Activated T-helper 1 cell treated with Interleukin-2 at 50 U/mL for 16 hours (primary cell): ENCODE data around the gene DPH6.
"Not testable (repeated sequence)": the region's sequence is repeated elsewhere in the genome, so short reads cannot be mapped to it uniquely, and the experiment has no call there.

Experiments used
- DNase-seq: peaks from one replicate; pipeline ENCODE4 v3.0.0-alpha.2; 2020; ENCODE audit warnings: low read depth

Gene DPH6

GRCh38 chr15:35485411-35485810 lies 60.6 kb downstream of the DPH6 start:
- DNase-seq = no peak

DNA sequence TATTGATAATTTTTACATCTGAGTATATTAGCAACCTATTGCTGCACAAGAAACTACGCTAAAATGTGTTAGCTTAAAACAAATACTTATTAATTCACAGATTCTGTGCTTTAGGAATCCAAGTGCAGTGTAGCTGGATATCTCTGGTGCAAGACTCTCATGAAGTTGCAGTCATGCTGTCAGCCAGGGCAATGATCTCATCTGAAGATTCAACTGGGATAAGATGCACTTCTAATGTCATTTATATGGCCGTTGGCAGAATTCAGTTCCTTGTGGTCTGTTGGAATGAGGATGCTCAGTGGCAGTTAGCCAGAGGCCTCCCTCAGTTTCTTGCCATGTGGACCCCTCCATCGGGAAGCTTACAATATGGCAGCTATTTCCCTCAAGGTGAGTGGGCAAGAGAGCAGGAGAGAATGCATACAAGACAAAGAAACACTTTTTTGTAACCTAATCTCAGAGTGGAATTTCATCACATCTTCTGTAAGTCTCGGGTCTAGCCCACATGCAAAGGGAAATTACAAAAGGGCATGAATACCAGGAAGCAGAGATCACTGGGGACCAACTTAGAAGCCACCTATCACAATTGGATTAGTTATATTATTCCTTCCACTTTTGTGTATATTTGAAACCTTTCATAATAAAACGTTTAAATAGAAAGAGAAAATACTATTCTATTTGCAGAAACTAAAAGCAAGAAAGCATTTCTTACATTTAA lies 61.6 kb downstream of the DPH6 start:
- DNase-seq = no peak

DNA sequence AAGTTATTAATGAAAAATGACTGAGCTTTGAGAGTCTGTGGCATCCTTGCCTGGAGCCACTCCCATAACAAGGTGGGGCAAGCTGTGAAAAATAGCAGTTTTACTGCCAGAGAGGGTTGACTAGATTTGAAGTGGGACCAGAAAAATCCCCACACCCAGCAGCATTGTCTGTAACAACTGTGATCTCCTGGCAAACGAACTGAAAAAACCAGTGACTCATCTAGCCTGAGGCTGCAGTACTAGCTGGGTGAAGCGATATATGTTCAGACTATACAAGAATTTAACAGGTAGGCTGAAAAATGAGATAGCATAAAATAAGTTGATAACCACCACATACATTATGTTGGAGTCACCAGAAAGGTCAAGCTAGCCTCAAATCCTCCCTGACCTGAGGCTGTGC lies 64.0 kb downstream of the DPH6 start:
- DNase-seq = no peak

DNA sequence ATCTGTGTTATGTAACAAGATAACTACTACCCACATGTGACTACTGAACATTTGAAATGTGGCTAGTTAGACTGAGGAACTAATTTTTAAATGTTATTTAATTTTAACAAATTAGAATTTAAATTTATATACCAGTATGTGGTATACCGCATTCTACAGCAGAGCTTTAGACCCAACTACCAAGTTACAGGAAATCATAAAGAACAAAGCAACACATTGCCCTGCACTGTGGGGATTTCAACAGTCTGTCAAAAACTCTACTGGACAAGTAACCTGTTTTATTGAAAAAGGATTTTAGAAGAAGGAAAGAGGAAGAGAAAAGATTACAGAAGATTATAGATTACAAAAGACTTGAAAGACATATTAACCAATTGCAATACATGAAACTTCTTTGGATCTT lies 64.9 kb downstream of the DPH6 start:
- no peak for DNase-seq

- DNase-seq = no peak
Measured at GRCh38 chr15:35479423-35479822, 66.5 kb downstream of the DPH6 start.

GRCh38 chr15:35477312-35478262 lies 68.4 kb downstream of the DPH6 start:
- DNase-seq = no peak

- DNase-seq = no peak
Measured at GRCh38 chr15:35471024-35471423, 74.9 kb downstream of the DPH6 start.

- no peak for DNase-seq
Measured at GRCh38 chr15:35470441-35470840, 75.5 kb downstream of the DPH6 start.

GRCh38 chr15:35466476-35466875 lies 79.5 kb downstream of the DPH6 start:
- no peak for DNase-seq

DNA sequence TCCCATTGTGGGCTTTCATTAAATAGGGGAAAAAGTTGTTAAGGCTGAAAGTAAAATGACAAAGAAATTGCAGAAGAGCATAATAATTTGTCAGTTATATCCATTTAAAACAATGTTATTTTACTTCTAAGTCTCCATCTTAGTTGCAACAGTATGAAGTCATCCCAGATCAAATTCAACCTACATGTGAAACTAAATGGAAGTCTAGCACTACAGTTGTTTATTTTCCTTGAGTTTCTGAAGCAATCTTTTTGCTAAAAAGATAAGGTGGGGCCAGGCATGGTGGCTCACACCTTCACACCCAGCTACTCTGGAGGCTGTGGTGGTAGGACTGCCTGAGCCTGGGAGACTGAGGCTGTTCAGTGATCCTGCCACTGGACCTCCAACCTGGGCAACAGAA lies 80.2 kb downstream of the DPH6 start:
- no peak for DNase-seq

DNA sequence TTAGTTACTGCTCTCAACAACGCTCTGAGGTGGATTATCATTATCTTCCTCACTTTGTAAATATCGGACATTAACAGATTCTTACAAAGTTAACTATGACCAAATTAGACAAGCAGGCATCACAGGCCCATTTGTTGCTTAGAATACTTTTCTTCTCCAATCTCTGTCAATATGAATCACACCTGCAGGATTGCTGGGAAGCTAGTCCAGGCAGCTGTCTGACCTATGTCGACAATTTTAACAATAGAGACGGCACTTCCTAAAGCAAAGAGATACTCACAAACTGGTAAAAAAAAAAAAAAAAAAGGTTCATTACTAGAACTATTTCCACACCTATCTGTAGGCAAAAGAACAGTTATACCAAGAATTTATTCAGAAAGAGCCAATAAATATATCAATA lies 85.3 kb downstream of the DPH6 start:
- no peak for DNase-seq

- DNase-seq = no peak
Measured at GRCh38 chr15:35458176-35458856, 87.6 kb downstream of the DPH6 start.

GRCh38 chr15:35455201-35455600 lies 90.8 kb downstream of the DPH6 start:
- no peak for DNase-seq

GRCh38 chr15:35450492-35450891 lies 95.5 kb downstream of the DPH6 start:
- DNase-seq = no peak

DNA sequence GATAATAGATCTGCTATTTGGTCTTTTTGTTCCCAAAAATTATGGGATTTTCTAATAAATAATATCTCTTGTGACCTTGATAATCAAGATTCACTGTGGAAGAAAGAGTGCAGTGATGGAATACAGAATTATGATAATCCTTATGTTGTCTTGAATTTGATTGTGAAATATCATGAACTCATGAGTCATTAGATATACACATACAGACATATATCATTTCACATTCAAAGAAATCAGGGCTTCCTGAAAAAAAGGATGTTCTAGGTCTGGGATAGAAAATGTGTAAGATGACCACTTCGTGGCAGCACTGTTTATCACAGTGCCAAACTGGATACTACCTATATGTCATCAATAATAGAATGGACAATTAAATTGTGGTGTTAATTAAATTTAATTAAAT lies 97.7 kb downstream of the DPH6 start:
- DNase-seq = no peak

- DNase-seq = no peak
Measured at GRCh38 chr15:35445891-35446290, 100.1 kb downstream of the DPH6 start.

DNA sequence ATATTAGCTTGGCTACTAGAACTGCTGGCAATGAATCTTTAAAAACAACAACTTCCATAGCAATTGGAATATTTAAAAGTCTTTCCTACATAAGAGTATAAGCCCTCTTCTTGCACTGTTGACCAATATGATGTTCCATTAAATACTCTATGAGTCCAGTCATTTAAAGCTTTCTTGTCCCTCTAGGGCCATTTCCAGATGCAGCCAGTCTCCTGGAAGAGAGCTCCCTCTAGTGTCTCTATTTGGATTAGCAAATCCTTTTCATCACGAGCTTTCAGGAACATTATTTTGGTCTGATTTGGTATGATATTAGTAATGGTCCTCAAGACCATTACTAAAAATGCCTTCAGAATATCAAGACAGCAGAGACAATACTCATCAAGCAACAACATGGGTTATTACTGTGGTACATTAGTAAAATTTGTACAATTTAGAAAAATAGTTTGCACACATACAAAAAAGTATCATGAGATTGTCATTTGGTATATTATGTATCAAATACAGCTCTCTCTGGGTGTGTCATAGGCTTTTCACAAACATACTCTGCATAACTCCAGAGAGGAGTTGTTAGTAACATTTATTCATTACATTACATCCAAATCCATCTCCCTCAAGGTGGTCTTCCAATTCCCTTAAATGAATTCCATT lies 101.3 kb downstream of the DPH6 start:
- no peak for DNase-seq

GRCh38 chr15:35443376-35443775 lies 102.6 kb downstream of the DPH6 start:
- DNase-seq = no peak

GRCh38 chr15:35442742-35443141 lies 103.2 kb downstream of the DPH6 start:
- DNase-seq = no peak

DNA sequence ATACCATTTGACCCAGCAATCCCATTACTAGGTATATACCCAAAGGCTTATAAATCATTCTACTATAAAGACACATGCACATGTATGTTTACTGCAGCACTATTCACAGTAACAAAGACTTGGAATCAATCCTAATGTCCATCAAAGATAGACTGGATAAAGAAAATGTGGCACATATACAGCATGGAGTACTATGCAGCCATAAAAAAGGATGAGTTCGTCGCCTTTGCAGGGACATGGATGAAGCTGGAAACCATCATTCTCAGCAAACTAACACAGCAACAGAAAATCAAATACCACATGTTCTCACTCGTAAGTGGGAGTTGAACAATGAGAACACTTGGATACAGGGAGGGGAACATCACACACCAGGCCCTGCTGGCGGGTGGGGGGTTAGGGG lies 104.7 kb downstream of the DPH6 start:
- DNase-seq = not testable (repeated sequence)

GRCh38 chr15:35440265-35440664 lies 105.7 kb downstream of the DPH6 start:
- no peak for DNase-seq

- no peak for DNase-seq
Measured at GRCh38 chr15:35439291-35439690, 106.7 kb downstream of the DPH6 start.
